OCI-M2 (cell line): Measurements from ENCODE around the gene ST3GAL3.
"Not testable (repeated sequence)": the region's sequence is repeated elsewhere in the genome, so short reads cannot be mapped to it uniquely, and the experiment has no call there.

Experiments
- DNase-seq: peaks from one replicate; lab custom pipeline; 2025; ENCODE audit not compliant: unreplicated experiment; lab: John Stamatoyannopoulos, UW

The ST3GAL3 gene

DNA sequence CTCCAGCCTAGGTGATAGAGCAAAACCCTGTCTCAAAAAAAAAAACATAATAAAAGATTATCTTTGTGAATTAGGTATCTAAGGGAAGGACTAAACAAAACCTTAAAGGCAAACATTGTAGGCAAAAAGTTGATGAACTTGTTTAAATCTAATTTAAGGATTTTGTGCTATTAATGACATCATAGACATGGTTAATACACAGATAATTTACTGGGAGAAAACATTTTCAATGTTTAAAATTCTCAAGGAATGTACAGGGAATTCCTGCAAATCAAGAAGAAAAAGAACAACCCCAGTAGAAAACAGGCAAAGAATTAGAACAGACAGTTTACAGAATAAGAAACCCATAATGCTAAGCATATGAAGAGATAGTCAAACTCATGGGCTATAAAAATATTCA, 47.6 kb downstream of the ST3GAL3 start:
- DNase-seq, result no peak

DNA sequence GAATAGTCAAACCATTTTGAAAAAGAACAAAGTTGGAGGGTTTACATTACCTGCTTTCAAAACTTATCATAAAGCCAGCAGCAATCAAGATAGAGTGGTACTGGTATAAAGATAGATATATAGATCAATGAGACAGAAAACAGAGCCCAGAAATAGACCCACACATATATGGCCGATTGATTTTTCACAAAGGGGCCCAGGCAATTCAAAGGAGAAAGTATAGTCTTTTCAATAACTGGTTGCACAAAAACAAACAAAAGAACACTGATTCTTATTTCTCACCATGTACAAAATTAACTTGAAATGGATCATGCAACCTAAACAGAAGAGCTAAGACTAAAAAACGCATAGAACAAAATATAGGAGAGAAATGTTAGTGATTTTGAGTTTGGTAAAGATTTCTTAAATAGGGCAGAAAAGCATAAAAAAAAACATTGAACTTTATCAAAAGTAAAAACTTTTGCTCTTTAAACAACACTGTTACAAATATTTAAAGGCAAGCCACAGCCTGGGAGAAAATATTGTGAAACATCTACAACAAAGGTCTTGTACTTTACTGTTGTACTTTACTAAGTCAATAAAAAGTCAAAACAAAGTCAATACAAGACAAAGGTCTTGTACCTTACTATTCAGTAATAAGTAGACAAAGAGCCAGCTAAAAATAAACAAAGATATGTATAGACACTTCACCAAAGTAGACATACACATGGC, 50.2 kb downstream of the ST3GAL3 start:
- no peak for DNase-seq

DNA sequence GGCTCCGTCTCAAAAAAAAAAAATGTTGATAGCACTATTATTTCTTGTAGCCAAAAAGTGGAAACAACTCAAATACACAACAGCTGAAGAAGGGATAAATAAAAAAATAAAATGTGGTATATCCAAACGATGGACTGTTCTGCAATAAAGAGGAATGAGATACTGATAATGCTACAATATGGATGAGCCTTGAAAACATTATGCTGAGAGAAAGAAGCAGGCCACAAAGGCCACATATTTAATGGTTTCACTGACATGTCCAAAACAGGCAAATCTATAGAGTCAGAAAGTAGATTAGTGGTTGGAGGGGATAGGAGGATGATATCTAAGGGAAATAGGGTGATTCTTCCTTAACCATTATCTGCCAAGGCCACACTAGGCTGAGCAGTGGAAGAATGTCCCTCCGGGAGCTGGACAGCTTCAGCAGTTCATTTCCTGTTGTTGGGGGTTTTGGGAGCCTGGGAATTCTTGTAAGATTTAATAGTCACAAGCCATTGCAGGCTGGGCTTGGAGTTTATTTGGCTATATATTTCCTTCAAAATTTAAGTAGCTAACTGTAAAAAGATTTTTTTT, 53.5 kb downstream of the ST3GAL3 start:
- DNase-seq, result peak; percentile 26

DNA sequence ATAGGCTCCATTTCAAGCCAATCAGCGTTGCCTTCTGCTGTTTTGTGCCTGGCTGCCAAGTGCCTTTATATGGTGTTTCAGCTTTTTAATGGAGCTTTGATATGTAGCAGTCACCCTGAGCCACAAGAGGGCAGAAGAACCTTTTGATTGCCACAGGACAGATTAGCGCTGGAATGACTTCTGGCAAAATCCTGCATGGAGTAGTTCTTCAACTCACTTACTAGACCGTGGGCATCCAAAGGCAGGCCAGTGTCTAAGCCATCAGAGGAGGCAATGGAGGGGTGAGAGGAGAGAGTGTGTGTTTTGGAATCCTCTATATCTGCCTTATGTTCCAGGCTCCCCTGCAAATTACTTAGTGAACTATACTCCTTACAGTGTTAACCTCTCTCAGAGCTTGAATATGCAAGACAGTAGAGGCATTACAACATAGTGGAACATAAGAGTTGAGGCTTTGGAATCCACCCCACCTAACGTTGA, 56.2 kb downstream of the ST3GAL3 start:
- no peak for DNase-seq

DNA sequence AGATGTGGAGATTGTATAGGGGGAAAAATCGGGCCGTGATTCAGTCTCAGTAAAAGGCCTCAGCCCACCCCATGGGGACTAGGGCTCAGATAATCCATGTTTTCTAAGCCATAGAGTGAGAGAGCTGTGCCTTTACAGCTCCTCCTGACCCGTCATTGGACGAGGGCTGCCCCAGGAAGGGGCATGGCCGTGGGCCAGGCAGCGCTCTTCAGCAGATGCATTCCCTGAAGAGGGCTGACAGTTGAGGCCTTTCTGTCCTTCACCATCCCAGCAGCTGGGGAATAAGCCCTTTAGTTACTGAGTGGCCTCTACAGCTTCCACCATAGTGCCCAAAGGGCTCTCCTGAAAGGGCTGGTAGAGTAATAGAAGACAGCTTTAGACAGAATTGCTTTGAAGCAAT, 57.2 kb downstream of the ST3GAL3 start:
- DNase-seq, result no peak

DNA sequence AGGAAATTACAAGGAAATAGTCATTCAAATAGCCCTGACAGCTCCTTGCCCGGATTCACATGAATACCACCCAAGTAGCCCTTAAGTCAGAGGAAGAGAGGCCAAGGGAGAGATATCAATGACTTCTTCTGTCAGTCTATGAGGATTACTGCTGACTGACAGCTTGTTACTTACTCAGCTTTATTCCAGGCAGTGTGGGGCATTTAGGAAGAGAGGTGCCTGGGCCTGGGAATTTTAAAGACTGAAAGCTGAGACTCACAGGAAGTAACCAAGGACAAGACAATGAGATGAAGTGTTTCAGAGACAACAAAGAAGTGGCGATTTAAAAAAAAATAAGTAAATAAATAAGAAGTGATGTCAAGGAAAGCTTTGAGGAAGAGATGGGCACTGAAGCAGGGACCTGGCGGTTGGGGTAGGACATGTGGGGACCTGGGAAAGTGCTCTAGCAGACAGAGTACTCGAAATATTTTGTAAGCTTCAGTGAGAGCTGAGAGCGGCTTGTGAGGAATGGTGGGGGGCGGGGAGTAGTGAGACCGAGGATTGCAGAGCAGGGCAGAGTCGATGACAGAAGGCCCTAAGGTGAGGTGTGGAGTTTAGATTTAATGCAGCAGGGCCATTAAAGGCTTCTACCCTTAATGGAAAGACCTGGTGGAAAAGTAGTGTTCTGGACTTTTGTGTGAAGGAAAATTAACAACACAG, 58.9 kb downstream of the ST3GAL3 start:
- no peak for DNase-seq

DNA sequence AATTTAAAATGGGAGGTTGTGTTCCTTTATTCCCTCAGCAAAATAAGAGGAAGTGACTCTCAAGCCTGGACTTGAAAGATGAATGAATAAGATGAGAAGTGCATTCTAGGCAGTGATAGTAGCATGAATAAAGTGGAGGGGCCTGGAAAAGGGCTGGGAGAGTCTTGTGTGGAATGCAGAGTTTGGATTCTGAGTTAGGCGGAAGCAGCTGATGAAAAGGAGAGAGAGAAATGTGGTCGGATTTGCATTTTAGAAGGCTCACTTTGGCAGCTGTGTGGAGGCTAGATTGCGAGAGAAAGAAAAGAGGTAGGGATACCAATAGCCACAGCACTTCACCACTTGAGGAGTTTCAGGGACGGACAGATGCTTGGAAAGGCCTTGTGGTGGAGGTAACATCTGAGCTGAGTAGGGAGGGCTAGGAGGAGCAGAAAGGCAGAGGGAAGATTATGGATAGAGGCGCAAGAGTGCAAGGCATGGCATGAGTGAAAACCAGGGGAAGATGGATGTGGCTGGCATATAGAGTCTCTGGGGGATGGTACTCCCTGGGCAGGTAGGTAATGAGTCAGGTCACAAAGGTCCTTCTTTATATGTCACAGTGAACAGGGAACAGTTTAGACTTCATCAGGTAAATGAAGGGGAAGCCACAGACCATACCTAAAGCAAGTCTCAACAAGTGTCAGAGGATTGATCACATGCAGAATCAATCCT, 59.6 kb downstream of the ST3GAL3 start:
- DNase-seq, result no peak

DNA sequence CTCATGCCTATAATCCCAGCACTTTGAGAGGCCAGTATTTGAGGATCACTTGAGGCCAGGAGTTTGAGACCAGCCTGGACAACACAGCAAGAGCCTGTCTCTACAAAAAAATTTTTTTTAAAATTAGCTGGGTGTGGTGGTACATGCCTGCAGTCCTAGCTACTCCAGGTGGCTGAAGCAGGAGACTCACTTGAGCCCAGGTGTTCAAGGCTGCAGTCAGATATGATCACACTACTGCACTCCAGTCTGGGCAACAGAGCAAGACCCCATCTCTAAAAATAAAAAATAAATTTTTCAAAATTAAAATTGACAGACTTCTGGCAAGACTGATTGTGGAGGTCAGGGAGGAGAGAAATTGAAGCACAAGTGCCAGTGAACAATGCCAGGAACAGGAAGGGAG, 60.8 kb downstream of the ST3GAL3 start:
- DNase-seq, result no peak

DNA sequence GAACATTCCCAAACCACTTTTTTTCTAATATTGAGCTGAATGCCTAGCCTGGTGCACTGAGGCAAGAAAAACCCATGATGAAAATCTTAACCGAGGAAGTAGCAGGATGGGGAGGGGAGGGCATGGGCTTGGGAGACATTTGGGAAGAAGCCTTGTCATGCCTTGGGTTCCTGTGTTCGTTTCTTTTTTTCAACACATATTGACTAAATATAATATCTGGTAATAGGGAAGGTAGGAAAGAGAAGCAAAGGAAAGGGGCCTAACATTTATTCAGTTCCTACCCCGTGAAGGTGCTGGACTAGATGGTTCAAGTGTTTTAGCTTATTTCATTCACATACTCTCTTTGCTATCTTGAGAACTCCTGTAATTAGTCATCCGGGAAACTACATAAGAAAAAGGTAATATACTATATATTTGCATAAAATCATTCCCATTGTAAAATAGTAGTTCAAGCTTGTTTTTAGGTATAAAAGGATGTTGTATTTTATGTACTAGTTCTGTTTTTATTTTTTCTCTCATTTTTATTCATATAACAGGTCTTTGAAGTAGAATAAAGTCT, 62.1 kb downstream of the ST3GAL3 start:
- no peak for DNase-seq

DNA sequence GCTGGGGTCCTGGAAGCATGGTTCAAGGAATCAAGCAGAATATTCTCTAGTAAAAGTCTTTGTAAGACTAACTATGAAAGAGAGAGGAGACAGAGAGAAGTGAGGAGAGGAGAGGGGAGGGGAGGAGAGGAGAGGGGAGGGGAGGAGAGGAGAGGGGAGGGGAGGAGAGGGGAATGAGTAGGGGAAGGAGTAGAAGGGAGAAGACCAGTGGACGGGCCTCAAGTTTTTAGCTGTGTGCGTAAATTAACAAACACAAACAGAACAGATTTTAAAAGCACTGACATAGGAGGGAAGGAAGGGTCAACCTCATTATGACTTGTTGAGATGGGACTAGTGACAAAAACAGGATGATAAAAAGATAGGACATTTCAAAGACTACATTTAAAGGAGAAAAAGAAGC, 62.8 kb downstream of the ST3GAL3 start:
- no peak for DNase-seq

DNA sequence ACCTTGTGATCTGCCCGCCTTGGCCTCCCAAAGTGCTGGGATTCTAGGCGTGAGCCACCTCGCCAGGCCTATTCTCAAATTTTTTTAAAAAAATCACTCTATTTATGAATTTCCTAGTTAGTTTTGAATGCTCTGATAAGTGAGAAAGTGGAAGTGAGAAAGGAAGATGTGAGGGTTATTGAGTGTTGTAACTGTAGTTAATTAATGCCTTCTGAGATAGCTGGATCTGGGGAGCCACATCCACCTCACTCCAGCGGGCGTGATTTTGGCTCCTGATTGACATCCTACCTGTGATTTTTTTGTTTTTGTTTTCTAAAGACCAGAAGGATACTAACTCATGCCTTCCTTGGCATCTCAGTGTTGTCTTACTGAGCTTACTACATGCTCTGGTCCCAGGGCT, 65.6 kb downstream of the ST3GAL3 start:
- DNase-seq, result no peak

DNA sequence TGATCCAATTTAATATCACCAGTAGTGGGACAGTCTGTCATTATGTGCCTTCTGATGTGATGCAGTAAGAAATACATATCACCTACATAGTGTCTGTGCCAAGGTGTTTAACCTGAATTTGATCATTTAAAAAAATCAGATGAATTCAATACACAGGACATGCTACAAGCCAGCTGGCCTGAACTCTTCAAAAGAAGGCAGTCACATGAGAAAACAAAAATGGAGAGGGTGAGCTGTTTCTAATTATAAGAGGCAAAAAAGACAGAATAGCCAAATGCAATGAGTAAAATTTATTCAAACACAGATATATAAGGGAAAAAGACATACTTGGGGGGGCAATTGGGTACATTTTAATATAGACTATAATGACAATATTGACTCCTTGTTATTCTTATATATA, 66.5 kb downstream of the ST3GAL3 start:
- DNase-seq, result no peak

DNA sequence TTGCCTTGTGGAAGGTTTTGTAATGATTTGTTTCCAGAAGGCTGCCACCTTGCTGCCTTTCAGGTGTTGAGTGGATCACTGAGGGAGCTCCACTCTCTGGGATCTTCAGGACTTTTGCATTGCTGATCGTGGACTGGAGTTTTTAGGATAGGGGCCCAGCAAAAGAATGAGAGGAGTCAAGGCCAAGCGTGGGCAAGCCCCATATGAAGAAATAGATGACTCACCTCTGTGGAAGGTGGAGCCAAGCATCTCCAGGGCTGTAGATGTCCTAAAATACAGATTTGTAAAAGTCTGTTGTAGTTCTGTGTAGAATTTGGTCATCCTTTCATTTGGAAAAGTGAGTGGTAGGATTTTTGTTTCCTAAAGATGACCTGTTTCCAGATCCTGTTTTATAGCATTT, 67.0 kb downstream of the ST3GAL3 start:
- no peak for DNase-seq

DNA sequence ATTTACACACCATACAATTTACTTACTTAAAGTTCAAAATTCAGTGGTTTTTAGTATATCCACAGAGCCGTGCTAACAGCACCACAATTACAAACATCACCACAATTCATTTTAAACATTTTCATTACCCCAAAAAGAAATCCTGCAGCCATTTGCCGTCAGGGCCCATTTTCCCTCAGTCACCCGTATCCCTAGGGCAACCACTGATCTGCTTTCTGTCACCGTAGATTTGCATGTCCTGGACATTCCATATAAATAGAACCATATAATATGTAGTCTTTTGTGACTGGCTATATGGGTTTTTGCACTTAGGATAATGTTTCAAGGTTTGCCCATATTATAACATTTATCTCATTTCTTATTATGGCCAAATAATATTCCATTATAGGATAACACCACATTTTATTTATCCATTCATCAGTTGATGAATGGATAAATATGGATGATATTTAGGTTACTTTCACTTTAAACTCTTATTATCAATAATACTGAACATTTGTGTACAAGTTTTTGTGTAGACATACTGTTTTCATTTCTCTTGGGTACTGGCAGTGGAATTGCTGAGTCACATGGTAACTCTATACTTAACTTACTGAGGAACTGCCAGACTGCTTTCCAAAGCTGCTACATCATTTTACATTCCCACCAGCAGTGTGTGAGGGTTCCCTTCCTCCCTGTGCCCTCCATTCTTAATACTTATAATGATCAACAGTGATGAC, 68.9 kb downstream of the ST3GAL3 start:
- DNase-seq, result no peak

DNA sequence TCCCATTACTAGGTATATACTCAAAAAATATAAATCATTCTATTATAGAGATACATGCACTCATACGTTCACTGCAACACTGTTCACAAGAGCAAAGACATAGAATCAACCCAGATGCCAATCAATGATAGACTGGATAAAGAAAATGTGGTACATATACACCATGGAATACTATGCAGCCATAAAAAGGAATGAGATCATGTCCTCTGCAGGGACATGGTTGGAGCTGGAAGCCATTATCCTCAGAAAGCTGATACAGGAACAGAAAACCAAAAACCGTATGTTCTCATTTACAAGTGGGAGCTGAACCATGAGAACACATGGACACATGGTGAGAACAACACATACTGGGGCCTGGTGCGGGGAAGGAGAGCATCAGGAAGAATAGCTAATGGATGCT, 70.6 kb downstream of the ST3GAL3 start:
- not testable (repeated sequence) for DNase-seq

DNA sequence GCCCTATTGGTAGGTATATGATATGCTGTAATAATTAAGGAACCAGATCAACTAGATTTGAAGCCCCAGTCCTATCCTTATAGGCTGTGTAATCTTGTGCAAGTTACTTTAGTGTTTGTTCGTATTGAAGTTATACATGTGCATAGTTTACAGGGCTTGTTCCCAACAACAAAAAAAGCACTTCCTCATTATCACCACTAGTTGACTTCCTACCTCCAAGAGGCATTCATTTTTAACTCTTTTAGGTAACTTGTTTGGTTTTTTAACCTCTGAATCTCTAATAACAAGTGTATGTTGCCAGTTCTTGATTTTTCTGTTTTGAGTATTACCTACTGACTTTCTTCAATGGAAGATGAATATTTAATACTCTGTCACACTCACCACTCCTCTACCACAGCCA, 71.9 kb downstream of the ST3GAL3 start:
- no peak for DNase-seq

DNA sequence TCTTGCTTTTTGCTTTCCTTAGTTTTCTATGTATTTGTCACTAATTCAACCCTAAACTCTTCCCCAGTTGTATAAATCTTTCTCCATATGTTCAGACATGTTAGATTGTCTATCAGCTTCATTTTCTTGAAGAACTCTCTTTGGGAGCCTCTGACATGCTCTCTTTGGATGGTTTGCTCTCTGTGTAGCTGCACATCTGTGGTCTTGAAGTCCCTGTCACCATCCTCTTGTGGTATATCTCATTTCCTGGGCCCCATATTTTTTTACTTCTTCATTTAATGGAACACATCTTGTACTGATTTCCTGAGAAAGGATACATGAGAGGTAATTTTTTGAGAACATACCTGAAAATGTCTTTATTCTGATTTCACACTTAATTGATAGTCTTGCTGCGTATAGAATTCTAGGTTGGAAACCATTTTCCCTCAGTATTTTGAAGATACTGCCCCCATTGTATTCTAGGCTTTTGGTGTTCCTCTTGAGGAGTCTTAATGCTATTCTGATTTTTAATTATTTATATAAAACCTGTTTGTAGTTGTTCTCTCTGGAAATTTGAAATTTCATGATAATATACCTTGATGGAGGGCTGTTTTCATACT, 72.6 kb downstream of the ST3GAL3 start:
- DNase-seq, result no peak

DNA sequence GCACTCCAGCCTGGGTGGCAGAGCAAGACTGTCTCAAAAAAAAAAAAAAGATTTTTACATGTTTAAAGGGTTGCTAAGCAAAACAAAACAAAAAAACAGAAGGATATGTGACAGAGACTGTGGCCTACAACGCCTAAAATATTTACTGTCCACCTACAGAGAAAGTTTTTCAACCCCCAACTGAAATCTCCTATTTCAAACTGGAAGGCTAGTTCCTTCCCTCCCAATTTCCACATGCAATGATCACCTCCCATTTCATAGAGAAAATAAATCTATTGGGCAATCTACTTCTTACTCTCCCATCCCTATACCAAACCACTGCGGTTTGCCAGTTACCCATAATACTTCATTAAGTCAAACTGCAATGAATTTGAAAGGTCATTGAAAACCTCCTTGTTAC, 74.2 kb downstream of the ST3GAL3 start:
- no peak for DNase-seq

DNA sequence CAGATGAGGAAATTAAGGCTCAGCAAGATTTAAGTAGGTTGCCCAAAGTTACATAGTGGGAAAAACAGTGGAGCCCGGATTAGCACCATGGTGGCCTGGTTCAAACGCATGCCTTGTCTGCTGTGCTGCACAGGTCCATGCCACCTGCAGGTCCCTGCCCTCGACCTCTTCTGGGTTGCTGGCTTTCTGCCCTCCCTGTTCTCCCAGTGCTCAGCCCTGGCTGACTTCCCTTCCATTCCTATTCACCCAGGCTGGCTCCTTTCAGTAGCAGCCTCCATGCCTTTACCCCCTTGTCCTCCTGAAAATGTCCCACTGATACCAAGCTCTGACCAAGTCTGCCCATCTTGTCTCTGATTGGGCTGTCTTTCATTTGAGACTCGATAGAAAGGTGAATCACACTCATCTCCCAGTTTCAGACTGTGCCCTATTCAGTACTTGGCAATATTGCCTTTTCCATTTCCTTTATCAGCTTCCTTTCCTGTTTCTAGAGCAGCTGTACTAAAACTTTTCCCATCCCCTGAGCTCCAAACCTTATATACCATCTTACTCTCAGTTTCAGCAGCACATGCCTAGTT, 75.8 kb downstream of the ST3GAL3 start:
- no peak for DNase-seq

DNA sequence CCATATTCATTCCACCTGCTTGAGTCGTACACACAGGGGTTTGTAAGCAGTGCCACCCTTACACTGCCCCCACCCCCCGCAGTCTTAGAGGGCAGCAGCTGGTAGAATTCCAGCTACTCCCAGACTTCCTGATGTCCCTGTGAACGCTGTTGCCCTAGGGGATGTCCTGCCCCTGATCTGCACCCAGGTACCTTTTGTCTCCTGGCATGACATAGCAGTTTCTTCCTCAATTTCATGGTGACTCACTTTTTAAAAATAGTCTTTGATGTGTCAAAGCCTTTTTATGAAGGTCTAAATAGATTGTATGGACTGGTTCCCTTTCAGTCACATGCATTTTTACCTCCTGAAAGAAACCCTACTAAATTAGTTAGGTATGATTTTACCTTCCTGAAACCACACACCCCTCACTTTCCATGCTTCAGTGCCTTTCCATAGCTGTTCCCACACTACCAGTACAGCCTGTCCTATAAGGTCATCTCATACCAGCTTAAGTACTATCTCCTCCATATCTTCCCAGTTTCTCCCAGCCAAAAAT, 76.4 kb downstream of the ST3GAL3 start:
- DNase-seq, result no peak
